Activated CD4-positive, CD25-positive, alpha-beta regulatory T cell treated with anti-CD3 and anti-CD28 coated beads, Interleukin-2, amount 50 U/mL, for 24 hours (primary cell): ENCODE results near the gene OTOP1.
"Not testable (repeated sequence)": the region's sequence is repeated elsewhere in the genome, so short reads cannot be mapped to it uniquely, and the experiment has no call there.

Experiments used
- ATAC-seq, 2 donors: fragments of 150-1000 bp; cut with Tn5 transposase; one replicate each; pipeline ENCODE4 v1.10.0; 2021; ENCODE audit warnings: mild to moderate bottlenecking in 1 of 2, moderate library complexity in 1 of 2

Gene OTOP1

DNA sequence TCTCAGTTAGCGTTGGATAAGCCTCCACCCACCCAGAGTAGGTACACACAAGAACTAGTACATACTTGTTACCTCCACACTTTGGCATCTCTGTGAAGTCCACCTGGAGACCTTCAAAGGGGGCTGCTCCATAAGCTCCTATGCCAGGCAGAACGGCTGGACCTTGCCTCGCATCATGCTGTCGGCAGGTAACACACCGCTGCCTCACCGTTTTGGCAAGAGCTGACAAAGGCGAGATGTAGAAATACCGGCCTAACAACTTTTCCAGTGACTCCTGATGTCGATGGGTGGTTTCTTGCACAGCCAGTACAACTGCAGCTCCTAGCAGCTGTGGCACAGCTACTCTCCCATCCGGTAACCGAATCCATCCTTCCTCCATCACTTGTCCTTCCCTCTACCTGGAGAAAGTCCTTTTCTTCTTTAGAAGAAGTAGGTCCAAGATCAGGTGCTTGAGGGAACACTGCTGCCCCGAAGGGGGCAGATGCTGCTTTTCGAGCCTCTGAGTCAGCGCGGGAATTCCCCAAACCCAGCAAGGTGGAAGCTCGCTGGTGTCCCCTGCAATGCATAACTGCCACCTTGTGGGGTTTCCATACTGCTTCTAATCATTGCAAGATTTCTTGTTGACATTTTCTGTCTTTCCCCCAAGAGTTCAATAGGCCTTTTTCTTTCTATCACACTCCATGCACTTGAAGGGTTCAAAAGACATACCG is 65.6 kb downstream of the OTOP1 start:
- ATAC-seq = not testable (repeated sequence)

DNA sequence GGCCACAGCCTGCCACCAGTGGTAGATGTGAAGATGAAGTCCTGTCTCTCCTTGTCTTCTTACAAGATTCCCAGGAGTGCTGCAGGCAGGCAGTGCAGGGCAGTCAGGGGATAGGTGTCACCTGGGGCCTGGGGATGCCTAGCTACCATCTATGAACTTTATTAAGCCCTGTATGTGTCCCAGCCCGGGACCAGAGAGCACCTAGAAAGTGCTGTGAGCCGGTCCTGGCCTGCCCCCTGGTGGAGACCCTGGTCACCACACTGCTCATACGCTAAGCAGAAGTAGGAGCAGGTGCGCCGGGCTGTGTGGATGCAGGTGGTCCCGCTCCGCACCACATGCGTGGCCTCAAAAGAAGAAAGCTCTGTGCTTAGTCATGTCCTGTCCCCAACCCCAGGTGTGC is 81.1 kb downstream of the OTOP1 start:
- ATAC-seq = not testable (repeated sequence)

DNA sequence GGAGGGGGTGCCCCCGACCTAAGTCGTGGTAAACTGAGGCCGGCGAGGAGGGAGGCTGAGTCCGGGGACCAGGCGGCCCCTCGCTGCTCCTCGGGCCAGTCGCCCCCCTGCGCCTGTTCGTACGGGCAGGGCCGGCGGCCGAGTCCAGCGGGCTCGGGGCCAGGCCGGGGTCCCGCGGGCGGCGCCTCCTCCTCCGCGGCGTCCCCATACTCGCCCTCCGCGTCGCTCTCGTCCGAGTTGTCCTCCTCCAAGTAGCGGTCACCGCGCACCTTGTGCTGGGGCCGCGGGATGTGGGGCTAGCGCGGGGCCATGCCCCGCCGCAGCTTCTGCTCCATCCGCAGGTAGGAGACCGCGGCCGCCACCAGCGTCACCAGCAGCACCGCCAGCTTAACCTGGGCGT is 83.4 kb downstream of the OTOP1 start:
- ATAC-seq = not testable (repeated sequence)

GRCh38 chr4:4142679-4143078 is 84.0 kb downstream of the OTOP1 start:
- not testable (repeated sequence) for ATAC-seq

DNA sequence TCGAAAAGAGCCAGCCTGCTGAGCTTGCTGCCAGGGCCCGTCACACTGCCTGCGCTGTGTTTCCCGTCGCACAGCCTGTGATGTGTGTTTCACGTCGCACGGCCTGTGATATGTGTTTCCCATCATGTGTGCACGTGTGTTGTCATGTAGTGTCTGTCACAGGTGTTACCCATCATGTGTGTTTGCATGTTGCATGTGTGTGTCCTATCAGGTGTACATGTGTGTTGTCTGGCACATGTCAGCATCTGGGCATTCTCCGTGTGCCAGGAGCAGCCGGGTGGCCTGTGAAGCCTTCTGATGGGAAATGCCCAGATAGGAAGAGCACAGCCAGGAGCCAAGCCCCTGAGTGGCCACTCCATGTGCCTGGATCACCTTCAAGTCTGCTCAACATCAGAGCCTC is 85.5 kb downstream of the OTOP1 start:
- ATAC-seq = not testable (repeated sequence)
